Left ventricle myocardium inferior (tissue), 1 donor: ENCODE measurements around the gene KCNA4. TPM values are rescaled to one million over a fixed set of nuclear protein-coding genes. Genes with fewer than 3 reads are reported as not detected.
"Not testable (repeated sequence)": the region's sequence is repeated elsewhere in the genome, so short reads cannot be mapped to it uniquely, and the experiment has no call there.

ENCODE experiments used
- DNase-seq: peaks from one replicate; pipeline ENCODE4 v3.0.0-alpha.2; 2020
- H3K27ac ChIP-seq: fragments of 200-600 bp; replicated peaks from 2 replicates; pipeline ENCODE4 v1.8.0; 2021
- H3K27me3 ChIP-seq: fragments of 200-600 bp; 2 replicates; pipeline ENCODE4 v1.8.0; 2021; ENCODE audit warnings: low read depth
- H3K36me3 ChIP-seq: fragments of 200-600 bp; 2 replicates; pipeline ENCODE4 v1.8.0; 2021
- H3K4me1 ChIP-seq: fragments of 200-600 bp; 2 replicates; pipeline ENCODE4 v1.8.0; 2021
- H3K4me3 ChIP-seq: fragments of 200-600 bp; 2 replicates; pipeline ENCODE4 v1.8.0; 2021; ENCODE audit warnings: mild to moderate bottlenecking, moderate library complexity
- H3K9me3 ChIP-seq: fragments of 200-600 bp; replicated peaks from 2 replicates; pipeline ENCODE4 v1.8.0; 2021
- intact Hi-C: fragments of 100-400 bp; cut with micrococcal nuclease; formaldehyde crosslinking; loops from one replicate; pipeline ENCODE4 v1.11.0; 2022
- total RNA-seq: library from RNA; stranded (reverse); fragmentation: NEBNext Ultra II Directional; extraction: Animal tissue kit (Norgen Biotek cat#: 25700); gene quantifications from one replicate; pipeline ENCODE4 v1.2.1, GENCODE V29; 2021
- TF ChIP-seq, protein P1 (sequence below): fragments of 200-600 bp; IDR thresholded peaks from 2 replicates; pipeline ENCODE4 v1.8.0; 2021; ENCODE audit warnings: antibody characterized with exemption, mild to moderate bottlenecking, borderline replicate concordance
- donor health status: DM: no; HTN: yes; CAD: no; lungs with severe emphysema.

KCNA4 gene
- total RNA-seq, 1 donor from 2014 or later = 5.3 TPM

DNA sequence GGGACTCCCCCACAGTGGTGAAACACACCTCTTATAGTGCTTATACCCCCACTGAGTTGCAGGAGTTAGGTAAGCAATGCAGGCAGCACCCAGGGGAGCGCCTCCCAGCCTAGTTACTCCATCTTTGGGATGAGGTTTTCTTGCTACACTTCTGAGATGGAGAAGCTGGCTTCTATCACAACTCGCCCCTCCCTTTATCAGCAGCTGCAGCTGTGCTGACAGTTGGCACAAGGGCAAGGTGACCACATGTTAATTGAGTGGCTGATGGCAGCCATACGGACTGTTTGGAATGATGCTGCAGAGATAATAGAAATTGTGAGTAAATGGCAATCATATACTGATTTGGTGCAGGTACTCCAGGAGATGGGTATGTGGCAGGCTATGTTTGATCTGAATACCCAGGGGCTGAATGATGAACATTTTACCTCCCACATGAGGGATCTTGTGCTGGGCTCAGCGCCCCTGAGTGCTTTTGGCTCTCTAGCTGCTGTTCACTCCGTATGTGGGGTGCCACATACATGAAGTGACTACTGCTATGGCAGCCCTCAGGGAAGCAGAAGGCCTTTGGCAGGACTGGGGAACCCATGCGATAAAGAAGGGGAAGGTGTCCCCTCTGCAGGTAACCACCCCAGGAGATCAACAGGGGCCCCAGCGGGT is 29.2 kb upstream of the KCNA4 start:
- intact Hi-C loops = no loop called here
- Histone ChIP-seq H3K27me3 (no peaks in the 10 kb centered on the region), H3K4me3 (no peak overlapping the region), H3K9me3 (no peaks in the 10 kb centered on the region), H3K36me3 (no peaks in the 10 kb centered on the region), H3K4me1 (no peaks in the 10 kb centered on the region), H3K27ac (no peak overlapping the region)
- TF ChIP-seq, protein P1, sequence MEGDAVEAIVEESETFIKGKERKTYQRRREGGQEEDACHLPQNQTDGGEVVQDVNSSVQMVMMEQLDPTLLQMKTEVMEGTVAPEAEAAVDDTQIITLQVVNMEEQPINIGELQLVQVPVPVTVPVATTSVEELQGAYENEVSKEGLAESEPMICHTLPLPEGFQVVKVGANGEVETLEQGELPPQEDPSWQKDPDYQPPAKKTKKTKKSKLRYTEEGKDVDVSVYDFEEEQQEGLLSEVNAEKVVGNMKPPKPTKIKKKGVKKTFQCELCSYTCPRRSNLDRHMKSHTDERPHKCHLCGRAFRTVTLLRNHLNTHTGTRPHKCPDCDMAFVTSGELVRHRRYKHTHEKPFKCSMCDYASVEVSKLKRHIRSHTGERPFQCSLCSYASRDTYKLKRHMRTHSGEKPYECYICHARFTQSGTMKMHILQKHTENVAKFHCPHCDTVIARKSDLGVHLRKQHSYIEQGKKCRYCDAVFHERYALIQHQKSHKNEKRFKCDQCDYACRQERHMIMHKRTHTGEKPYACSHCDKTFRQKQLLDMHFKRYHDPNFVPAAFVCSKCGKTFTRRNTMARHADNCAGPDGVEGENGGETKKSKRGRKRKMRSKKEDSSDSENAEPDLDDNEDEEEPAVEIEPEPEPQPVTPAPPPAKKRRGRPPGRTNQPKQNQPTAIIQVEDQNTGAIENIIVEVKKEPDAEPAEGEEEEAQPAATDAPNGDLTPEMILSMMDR = no peak
- no peak for DNase-seq

GRCh38 chr11:30045144-30045543 is 28.3 kb upstream of the KCNA4 start:
- intact Hi-C loops = no loop called here
- Histone ChIP-seq H3K4me1 (no peaks in the 10 kb centered on the region), H3K27ac (no peak overlapping the region), H3K36me3 (no peaks in the 10 kb centered on the region), H3K27me3 (no peaks in the 10 kb centered on the region), H3K4me3 (no peak overlapping the region), H3K9me3 (no peaks in the 10 kb centered on the region)
- TF ChIP-seq, protein P1 = no peak
- no peak for DNase-seq

DNA sequence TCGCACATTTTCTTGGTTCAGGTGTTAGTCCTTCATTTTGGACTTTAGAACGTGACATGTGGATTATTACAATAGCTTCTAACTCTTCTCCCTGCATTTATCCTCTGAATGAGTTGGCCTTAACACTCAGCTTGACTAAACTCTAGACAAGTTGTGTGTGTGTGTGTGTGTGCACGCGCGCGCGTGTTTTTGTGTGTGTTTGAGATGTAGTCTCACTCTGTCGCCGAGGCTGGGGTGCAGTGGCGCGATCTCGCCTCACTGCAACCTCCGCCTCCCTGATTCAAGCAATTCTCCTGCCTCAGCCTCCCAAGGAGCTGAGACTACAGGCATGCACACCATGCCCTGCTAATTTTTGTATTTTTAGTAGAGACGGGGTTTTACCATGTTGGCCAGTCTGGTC is 24.3 kb upstream of the KCNA4 start:
- Histone ChIP-seq H3K36me3 (no peaks in the 10 kb centered on the region), H3K4me1 (no peaks in the 10 kb centered on the region), H3K27me3 (no peaks in the 10 kb centered on the region), H3K9me3 (no peaks in the 10 kb centered on the region), H3K27ac (no peak overlapping the region), H3K4me3 (no peak overlapping the region)
- DNase-seq = no peak
- intact Hi-C loops = no loop called here
- TF ChIP-seq, protein P1 = no peak

- intact Hi-C loops, H3K4me3 ChIP-seq, DNase-seq, H3K27me3 ChIP-seq, H3K36me3 ChIP-seq, H3K27ac ChIP-seq, H3K4me1 ChIP-seq: not testable (repeated sequence)
- H3K9me3 ChIP-seq = peaks cover 14% of the 10 kb centered on the region
These were observed 17.9 kb upstream of the KCNA4 start for GRCh38 chr11:30034746-30035145.

GRCh38 chr11:30034166-30034565 is 17.3 kb upstream of the KCNA4 start:
- H3K4me1 ChIP-seq, DNase-seq, H3K36me3 ChIP-seq, H3K4me3 ChIP-seq, H3K27me3 ChIP-seq, intact Hi-C loops, H3K27ac ChIP-seq: not testable (repeated sequence)
- H3K9me3 ChIP-seq = peaks cover 14% of the 10 kb centered on the region

DNA sequence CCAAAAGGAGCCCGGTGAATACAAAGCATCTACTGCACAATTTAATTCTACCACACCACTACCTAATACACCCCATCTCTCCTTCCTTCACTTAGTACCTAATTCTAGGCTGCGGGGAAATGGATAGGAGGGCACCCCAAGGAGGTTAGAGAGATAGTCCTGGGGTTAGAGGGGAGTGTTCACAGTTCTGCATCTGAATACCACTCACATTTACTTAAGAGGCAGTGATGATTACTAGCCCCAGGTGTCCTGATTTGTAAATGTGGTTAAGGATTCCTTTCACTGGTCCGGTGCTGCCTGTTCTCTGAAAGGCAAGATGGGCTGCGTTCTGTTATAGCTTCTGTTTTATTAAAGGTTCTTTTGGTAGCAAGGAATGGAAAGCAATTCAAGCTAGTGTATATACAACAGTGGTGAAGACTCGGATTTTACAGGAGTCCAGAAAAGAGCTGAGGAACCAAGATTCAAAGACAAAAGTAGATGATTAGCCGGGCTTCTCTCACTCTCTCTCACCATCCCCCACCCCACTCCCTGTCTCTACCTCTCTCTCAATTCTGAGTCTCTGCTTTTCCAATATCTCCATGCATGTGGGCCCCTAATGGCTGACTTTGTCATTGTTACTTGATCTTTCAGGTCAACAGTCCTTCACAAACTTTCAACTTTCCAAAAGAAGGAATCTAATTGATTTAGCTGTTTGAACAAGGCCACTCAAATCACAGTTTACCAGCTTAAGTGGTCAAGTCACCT is 8.7 kb upstream of the KCNA4 start:
- Histone ChIP-seq H3K36me3 (no peaks in the 10 kb centered on the region), H3K27me3 (no peaks in the 10 kb centered on the region), H3K27ac (no peak overlapping the region), H3K4me1 (no peaks in the 10 kb centered on the region), H3K4me3 (no peak overlapping the region), H3K9me3 (peaks cover 5% of the 10 kb centered on the region)
- TF ChIP-seq, protein P1 = no peak
- no peak for DNase-seq
- intact Hi-C loops = no loop called here
